Fibroblast of skin of right quadriceps (primary cell): ENCODE data around the gene FOXJ1.

Experiments used
- DNase-seq: peaks from one replicate; pipeline ENCODE4 v3.0.0-alpha.2; 2013

FOXJ1 gene

DNA sequence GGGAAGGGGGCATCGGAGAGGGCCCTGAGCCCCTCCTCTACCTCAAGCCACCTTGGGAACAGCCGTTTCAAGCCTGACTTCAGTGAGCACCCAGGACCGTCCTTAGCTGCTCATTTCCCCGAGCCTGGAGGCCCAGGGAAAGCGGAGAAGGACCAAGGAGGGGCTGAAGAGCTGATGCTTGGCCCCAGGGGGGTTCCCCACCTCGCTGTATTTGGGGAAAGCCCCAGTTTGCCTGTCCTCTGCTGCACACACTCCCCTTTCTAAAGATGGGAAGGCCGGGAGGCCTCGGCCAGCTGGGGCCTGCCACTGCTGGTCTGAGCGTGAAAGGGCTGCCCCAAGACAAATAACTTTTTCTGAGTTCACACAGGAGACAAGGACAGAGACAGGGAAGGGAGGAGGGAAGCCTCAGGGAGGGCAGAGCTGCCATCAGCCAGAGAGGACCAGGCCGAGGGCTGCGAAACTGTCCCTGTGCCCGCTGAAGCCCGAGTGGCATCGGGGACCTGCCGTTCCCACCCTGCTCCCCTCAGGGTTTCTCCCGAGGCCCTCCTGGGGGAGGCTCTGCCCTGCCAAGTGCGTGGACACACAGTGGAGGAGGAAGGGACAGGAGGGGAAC lies 50.4 kb downstream of the FOXJ1 start:
- DNase-seq, result no peak

DNA sequence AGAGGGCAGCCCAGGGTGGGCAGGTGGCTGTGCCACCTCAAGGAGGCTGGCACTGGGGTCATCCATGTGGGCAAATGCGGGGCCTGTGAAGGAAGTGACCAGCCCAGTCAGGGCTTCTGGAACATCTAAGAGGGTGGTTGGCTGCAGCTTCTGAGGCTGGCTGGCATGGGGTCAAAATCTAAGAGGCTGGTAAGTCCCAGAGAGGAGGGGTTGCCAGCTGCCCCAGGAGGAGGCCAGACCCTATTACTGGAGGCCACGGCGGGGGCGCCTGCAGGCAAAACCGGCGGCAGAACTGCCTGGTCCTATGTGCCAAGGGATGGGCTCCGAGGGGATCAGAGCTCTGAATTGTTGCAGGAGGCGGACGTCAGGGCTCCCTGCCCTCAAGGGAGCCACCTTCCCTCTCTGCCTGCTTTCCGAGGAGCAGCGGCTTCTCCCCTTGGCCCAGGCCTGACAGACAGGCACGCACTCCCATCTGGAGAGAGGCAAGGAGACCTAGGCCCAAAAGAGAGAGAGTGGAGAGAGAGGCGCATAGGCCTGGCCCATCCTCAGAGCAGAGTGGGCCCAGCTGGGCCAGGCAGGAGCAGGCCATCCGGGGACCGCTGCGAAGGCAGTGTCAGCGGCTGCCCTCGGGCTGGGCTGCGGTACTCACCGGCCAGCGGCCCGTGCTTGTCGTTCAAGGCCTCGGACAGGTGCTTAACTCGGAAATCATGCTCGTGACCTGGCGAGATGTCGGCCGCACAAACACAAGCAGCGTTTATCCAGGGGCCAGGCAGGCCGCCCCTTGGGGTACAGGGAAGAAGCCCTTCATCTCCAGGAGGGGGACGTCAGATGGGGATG lies 51.1 kb downstream of the FOXJ1 start:
- DNase-seq, result no peak

DNA sequence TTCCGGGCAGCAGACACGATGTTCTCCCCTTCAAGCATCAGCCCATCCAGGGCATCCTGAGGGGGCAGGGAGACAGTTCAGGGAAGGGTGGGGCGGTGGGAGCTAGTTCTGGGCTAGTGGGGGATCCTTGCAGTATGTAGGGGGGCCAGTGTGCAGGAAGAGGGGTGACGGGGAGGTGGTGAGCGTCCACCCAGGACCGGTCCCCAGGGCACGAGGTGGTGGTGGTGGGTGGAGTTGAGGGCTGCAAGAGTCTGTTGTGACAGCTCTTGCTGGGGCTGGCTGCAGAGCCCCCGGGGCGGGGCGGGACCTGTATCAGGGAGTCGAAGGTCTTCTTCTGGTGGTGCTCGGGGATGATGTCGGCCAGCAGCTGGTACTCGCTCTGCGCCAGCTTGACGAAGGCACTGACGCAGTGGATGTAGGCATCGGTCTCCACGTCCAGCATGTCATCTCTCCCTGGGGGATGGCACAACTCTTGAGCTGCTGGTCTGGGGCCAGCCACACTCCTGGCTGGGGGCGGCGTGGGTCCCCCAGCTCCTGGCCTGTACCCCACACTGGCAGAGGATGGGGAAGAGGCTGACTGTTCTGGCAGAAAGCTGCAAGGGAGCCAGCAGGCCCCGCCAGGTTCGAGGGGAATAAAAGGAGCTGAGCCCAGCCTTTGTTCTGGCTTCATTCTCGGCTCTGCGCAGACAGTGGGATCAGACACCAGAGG lies 52.0 kb downstream of the FOXJ1 start:
- DNase-seq, result no peak

DNA sequence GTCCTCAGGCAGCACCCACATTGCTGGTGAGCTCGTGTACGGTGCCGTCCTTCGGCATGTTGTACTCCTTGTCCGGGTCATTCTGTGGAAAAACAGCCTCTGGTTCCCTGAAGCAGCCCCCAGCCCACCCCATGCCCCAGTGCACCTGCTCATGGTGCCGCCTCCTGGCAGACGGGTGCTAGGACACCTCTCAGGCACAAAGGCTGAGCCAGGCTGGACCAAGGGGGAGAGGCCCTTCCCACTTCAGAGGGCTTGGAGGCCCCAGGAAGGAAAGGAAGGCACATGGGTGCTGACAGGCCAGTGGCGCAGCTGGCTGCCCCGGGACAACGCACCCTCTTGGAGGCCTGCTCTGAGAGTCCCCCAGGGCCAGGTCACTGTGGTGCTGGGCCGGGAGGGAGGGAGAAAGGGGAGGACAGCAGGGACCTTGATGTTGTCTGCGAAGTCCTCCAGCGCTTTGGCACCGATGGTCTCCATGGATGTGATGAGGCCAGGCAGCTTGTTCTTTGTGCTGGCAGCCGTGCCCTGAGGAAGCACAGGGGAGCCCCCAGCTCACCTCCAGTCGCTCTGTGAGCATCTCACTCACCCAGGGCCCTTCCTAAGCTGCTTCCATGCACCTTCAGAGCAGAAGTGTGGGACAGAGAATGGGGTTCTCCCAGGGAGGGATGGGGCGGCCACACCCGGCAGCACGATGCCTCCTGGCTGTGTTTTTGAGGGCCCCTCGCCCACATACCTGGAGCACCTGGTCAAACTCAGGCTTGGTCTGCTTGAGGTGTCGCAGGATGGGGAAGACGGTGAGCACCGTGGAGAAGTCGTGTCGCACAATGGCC lies 52.8 kb downstream of the FOXJ1 start:
- no peak for DNase-seq

DNA sequence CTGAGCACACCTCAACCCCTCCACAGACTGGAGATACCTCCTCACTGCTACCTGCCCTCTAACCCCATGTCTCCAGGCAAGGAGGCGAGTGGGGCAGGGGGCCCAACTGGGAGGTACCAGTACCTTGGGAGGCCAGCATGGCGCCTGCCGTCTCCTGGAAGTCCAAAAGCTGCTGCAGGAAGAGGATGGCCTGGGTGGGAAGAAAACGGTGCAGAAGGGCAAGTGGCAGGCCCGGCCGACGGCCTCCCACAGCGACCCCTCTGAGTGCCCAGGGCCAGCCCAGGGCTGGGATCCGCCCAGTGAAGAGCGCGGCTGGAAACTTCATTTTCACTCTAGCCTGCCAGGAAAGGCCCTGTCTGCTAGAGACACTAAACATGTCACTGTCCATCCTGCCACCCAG lies 53.5 kb downstream of the FOXJ1 start:
- DNase-seq, result no peak

DNA sequence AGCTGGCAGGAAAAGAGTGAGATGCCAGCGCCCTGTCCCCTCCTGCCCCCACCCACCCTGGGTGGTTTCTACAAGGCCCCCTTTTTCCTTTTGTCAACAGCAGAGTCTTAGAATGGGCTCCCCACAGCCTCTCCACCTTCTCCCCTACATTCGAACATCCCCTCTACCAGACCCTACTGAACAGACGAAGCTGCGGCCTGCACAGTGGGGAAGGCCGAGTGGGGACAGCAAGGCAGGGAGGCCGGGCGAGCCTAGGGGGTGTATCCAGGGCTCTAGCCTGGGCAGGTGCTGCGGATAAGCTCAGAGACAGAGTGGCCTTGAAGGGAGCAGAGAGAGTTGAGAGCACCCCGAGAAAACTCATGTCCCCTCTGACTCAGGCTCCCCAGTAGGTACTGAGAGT lies 54.7 kb downstream of the FOXJ1 start:
- no peak for DNase-seq
